K562 (cell line): ENCODE measurements around the gene TSPAN32. TPM values are rescaled to one million over a fixed set of nuclear protein-coding genes. Genes with fewer than 3 reads are reported as not detected.

ENCODE experiments used
- ATAC-seq: fragments of 200-7000 bp; cut with Tn5 transposase; 3 replicates; pipeline ENCODE4 v1.9.1; 2020; ENCODE audit warnings: moderate library complexity
- BruUV-seq: library from RNA; stranded (reverse); fragments of 400-500 nt; replicated peaks from 2 replicates; lab custom pipeline; 2021; lab: Mats Ljungman, UMichigan
- CTCF ChIA-PET: fragments of 300-600 bp; formaldehyde crosslinking; extraction: SDS; loops from one replicate; lab custom pipeline; 2021; ENCODE audit warnings: low intra/inter-chr PET ratio; lab: Yijun Ruan, JAX
- POLR2A ChIA-PET: fragments of 300-600, 350-650 bp; sonication (Branson Sonifier 250); formaldehyde crosslinking; extraction: SDS; loops from one replicate; lab custom pipeline; 2021; ENCODE audit warnings: antibody characterized with exemption, inconsistent platforms; lab: Yijun Ruan, JAX
- DNase-seq, 4 experiments: peaks; one replicate each; pipeline versions ENCODE4 v3.0.0 to v3.0.0-alpha.2; 2011 to 2018; ENCODE audit warnings: low spot score in 3 of 4, mixed read lengths in 3 of 4; ENCODE audit errors: extremely low read depth in 1 of 4
- FAIRE-seq: peaks from 2 replicates; lab custom pipeline; 2011; peaks lifted over from hg19 to GRCh38; lab: Jason Lieb, UNC
- H2AFZ ChIP-seq: 2 replicates; pipeline ENCODE4 v1.6.0; 2011; ENCODE audit warnings: low read depth, low read length, control low read depth, inconsistent platforms
- H3K27ac ChIP-seq: fragments of 200-600 bp; 3 replicates; pipeline ENCODE4 v1.8.0; 2011; ENCODE audit warnings: low read depth, mild to moderate bottlenecking, control low read depth, inconsistent platforms, low read length, moderate library complexity, mixed read lengths; ENCODE audit errors: extremely low read depth
- H3K27me3 ChIP-seq, 2 experiments: fragments of 300-600 bp in 1 of 2; 2 replicates in 1 of 2; 3 replicates in 1 of 2; pipeline versions ENCODE4 v1.6.0 to v1.8.0; 2011; ENCODE audit warnings: inconsistent platforms in 2 of 2, low read length in 2 of 2, mild to moderate bottlenecking in 1 of 2, mixed read lengths in 1 of 2, moderate library complexity in 1 of 2; ENCODE audit not compliant: control insufficient read depth in 2 of 2, insufficient read depth in 2 of 2
- H3K36me3 ChIP-seq: fragments of 300-600 bp; 3 replicates; pipeline ENCODE4 v1.8.0; 2011; ENCODE audit warnings: mild to moderate bottlenecking, low read length, inconsistent platforms; ENCODE audit not compliant: control insufficient read depth, insufficient read depth
- H3K4me1 ChIP-seq, 2 experiments: fragments of 200-600 bp in 1 of 2; replicated peaks in 1 of 2; 2 replicates in 1 of 2; 3 replicates in 1 of 2; pipeline versions ENCODE4 v1.5.1 to v1.8.0; 2011; ENCODE audit warnings: inconsistent platforms in 2 of 2, low read length in 2 of 2, mild to moderate bottlenecking in 1 of 2, mixed read lengths in 1 of 2, moderate library complexity in 1 of 2; ENCODE audit not compliant: control insufficient read depth in 2 of 2, insufficient read depth in 2 of 2
- H3K4me2 ChIP-seq: 2 replicates; pipeline ENCODE4 v1.6.1; 2011; ENCODE audit warnings: low read length, control low read depth, inconsistent platforms, mixed read lengths; ENCODE audit not compliant: insufficient read depth
- H3K4me3 ChIP-seq: fragments of 200-600 bp; sonication (generic), shearing (Covaris generic); 2 replicates; pipeline ENCODE4 v1.5.1; 2016; ENCODE audit warnings: control low read depth, inconsistent platforms
- H3K79me2 ChIP-seq: fragments of 200-600 bp; 3 replicates; pipeline ENCODE4 v1.8.0; 2011; ENCODE audit warnings: low read length, inconsistent platforms; ENCODE audit not compliant: control insufficient read depth, insufficient read depth
- H3K9ac ChIP-seq, 2 experiments: 2 replicates each; pipeline versions ENCODE4 v1.6.0 to v1.6.1; 2011; ENCODE audit warnings: low read depth in 2 of 2, low read length in 2 of 2, control low read depth in 1 of 2, inconsistent platforms in 1 of 2, mild to moderate bottlenecking in 1 of 2, mixed read lengths in 1 of 2; ENCODE audit not compliant: insufficient read depth in 1 of 2
- H3K9me1 ChIP-seq: one replicate; pipeline ENCODE4 v1.6.0; 2011; ENCODE audit warnings: inconsistent platforms, mild to moderate bottlenecking, low read length, moderate library complexity; ENCODE audit not compliant: control insufficient read depth, insufficient read depth
- H3K9me3 ChIP-seq: replicated peaks from 2 replicates; pipeline ENCODE4 v1.5.1; 2011; ENCODE audit warnings: low read depth, low read length, inconsistent platforms; ENCODE audit not compliant: control insufficient read depth, insufficient read depth
- H4K20me1 ChIP-seq: replicated peaks from 2 replicates; pipeline ENCODE4 v1.6.1; 2011; ENCODE audit warnings: low read length, inconsistent platforms, mixed read lengths; ENCODE audit not compliant: control insufficient read depth, insufficient read depth
- ELF4 ChIP-seq: fragments of 450-650 bp; formaldehyde crosslinking; IDR thresholded peaks from 2 replicates; pipeline ENCODE4 v1.4.0; 2022; ENCODE audit warnings: missing genetic modification characterization
- RBM14 ChIP-seq: fragments of 200-400 bp; formaldehyde crosslinking; IDR thresholded peaks from 2 replicates; pipeline ENCODE4 v1.6.1; 2018; ENCODE audit warnings: low read depth, mild to moderate bottlenecking, low read length, moderate library complexity, borderline replicate concordance; ENCODE audit not compliant: insufficient read depth
- VEZF1 ChIP-seq: fragments of 200-800 bp; sonication (Bioruptor generic); IDR thresholded peaks from 2 replicates; pipeline ENCODE4 v1.6.1; 2017; ENCODE audit warnings: missing genetic modification characterization, missing compliant biosample characterization
- WGBS: fragments of 100-300 bp; shearing (Covaris generic); methylation state at CpG from one replicate; pipeline ENCODE4 v1.1.6; 2016; ENCODE audit warnings: low coverage, mixed read lengths; ENCODE audit not compliant: insufficient coverage; ENCODE audit errors: missing lambda C conversion rate; 5-methylcytosine and 5-hydroxymethylcytosine counted together
- in situ Hi-C: fragments of 300-500 bp; cut with MboI; formaldehyde crosslinking; loops from 4 replicates; pipeline ENCODE4 v1.15.0; 2018; ENCODE audit warnings: inconsistent platforms, mixed read lengths
- intact Hi-C: fragments of 100-400 bp; cut with micrococcal nuclease; formaldehyde crosslinking; loops from 2 replicates; pipeline ENCODE4 v1.14.2; 2022
- polyA plus RNA-seq, 8 experiments: library from polyadenylated mRNA; depleted of rRNA in 4 of 8; stranded (reverse) in 5 of 8; unstranded in 3 of 8; fragments of >200 nt; fragmentation: Nextera tagmentation in 2 of 8; fragmentation: Illumina TruSeq in 1 of 8; extraction: Ambion mirVana in 2 of 8; extraction: Trizol in 1 of 8; gene quantifications; 2 replicates each; pipeline versions ENCODE4 v1.2.1 to v1.2.3, GENCODE V29; 2011 to 2014; ENCODE audit warnings: inconsistent platforms in 1 of 8, missing spikeins in 1 of 8
- total RNA-seq, 7 experiments: library from RNA; depleted of rRNA in 6 of 7; stranded (reverse); fragments of >200 nt in 6 of 7; fragmentation: Illumina TruSeq in 2 of 7; extraction: Trizol in 2 of 7; gene quantifications; 2 replicates each; pipeline versions ENCODE4 v1.2.1 to v1.2.3, GENCODE V29; 2011 to 2021; ENCODE audit warnings: low replicate concordance in 1 of 7

Gene TSPAN32
- total and polyA plus RNA-seq, 9 of the 15 experiments (the other 6 are each of a cell fraction or from before 2014, with no cell fraction given), result 0.21 to 7.3 (median 2.6) TPM

- Histone ChIP-seq H3K9me1 (no peaks in the 10 kb centered on the region), H3K9me3 (no peaks in the 10 kb centered on the region), H3K36me3 (no peaks in the 10 kb centered on the region), H3K4me2 (no peak overlapping the region), H3K79me2 (no peaks in the 10 kb centered on the region), H3K9ac (peak overlapping the region in 1 of 2 experiments; percentile 58; a peak in 2 of 4 replicates), H2AFZ (no peak overlapping the region), H3K4me3 (no peak overlapping the region), H3K27me3 (peaks cover 6 to 36% of the 10 kb centered on the region in 2 experiments; a peak in 3 of 5 replicates), H3K4me1 (peaks cover 0 to 67% of the 10 kb centered on the region in 2 experiments; a peak in 2 of 5 replicates), H4K20me1 (peaks cover 10% of the 10 kb centered on the region; the same call in 1 of the 2 replicates), H3K27ac (no peak overlapping the region)
- ChIA-PET POLR2A (no interaction called here), CTCF (no interaction called here)
- in situ Hi-C loops, result loop anchor here (5.0 kb wide), 1 partner anchor 103 kb away; no protein-coding TSS in a partner anchor
- 34% methylated on average over 11 of the region's 16 CpGs for WGBS
- intact Hi-C loops, result no loop called here
- BruUV-seq, result no TSS peak
- ATAC-seq (no peak), FAIRE-seq (no peak), DNase-seq (peak in 3 of 4 experiments; percentile 41 to 53 (median 46))
- TF ChIP-seq ELF4 (CRISPR knock-in tag), result peak; percentile 77; the same call in 1 of the 2 replicates
- TF ChIP-seq RBM14, result no peak
- peak; percentile 27; the same call in 1 of the 2 replicates for TF ChIP-seq VEZF1 (CRISPR knock-in tag)
Measured at GRCh38 chr11:2314525-2315394, 12.9 kb downstream of the TSPAN32 start.
